Astrocyte of the cerebellum (primary cell): ENCODE data around the gene ZBTB46.

ENCODE experiments used
- DNase-seq: peaks from one replicate; pipeline ENCODE4 v3.0.0-alpha.2; 2011; ENCODE audit warnings: low read depth
- H3K4me3 ChIP-seq: 2 replicates; pipeline ENCODE4 v1.5.1; 2011; ENCODE audit warnings: mild to moderate bottlenecking, low read depth, low read length, moderate library complexity
- CTCF ChIP-seq: IDR thresholded peaks from 2 replicates; pipeline ENCODE4 v1.5.1; 2012; ENCODE audit warnings: low read length, low read depth, moderate library complexity, mild to moderate bottlenecking; ENCODE audit errors: missing control alignments
- in situ Hi-C: cut with HindIII; loops from 2 replicates; pipeline ENCODE4 v1.10.0; 2017; ENCODE audit warnings: low sequenced_read_pairs

ZBTB46 gene

GRCh38 chr20:63749597-63750508, 81.2 kb downstream of the ZBTB46 start:
- DNase-seq: no peak

GRCh38 chr20:63748934-63749270, 82.2 kb downstream of the ZBTB46 start:
- H3K4me3 ChIP-seq: no peak overlapping the region
- no peak for DNase-seq
- in situ Hi-C loops: no loop called here
- TF ChIP-seq CTCF: no peak

More at GRCh38 chr20:63749597-63750508, 81.2 kb downstream of the ZBTB46 start:
- no peak overlapping the region for H3K4me3 ChIP-seq
- in situ Hi-C loops: no loop called here
- TF ChIP-seq CTCF: no peak

GRCh38 chr20:63748070-63748933, 82.8 kb downstream of the ZBTB46 start:
- in situ Hi-C loops: no loop called here
- no peak for DNase-seq
- no peak for TF ChIP-seq CTCF
- no peak overlapping the region for H3K4me3 ChIP-seq

- DNase-seq: no peak
- TF ChIP-seq CTCF: no peak
- H3K4me3 ChIP-seq: no peak overlapping the region
- in situ Hi-C loops: no loop called here
These were observed 83.4 kb downstream of the ZBTB46 start for GRCh38 chr20:63747622-63748069.

GRCh38 chr20:63746751-63747315, 84.2 kb downstream of the ZBTB46 start:
- no peak overlapping the region for H3K4me3 ChIP-seq
- no peak for TF ChIP-seq CTCF
- DNase-seq: no peak
- in situ Hi-C loops: no loop called here
